Subcutaneous abdominal adipose tissue (tissue), 5 donors: Measurements from ENCODE around the gene ERLIN1.

ENCODE experiments used
- H3K27ac ChIP-seq: one replicate; pipeline ENCODE4 v1.7.0; 2013; ENCODE audit warnings: low read depth, mild to moderate bottlenecking, inconsistent platforms, low read length, moderate library complexity
- H3K27me3 ChIP-seq, 5 donors: one replicate each; pipeline ENCODE4 v1.7.0; 2013; ENCODE audit warnings: low read length in 5 of 5, inconsistent platforms in 1 of 5; ENCODE audit not compliant: control insufficient read depth in 5 of 5, insufficient read depth in 4 of 5
- H3K36me3 ChIP-seq, 5 donors: one replicate each; pipeline ENCODE4 v1.7.0; 2013; ENCODE audit warnings: low read length in 5 of 5; ENCODE audit not compliant: control insufficient read depth in 5 of 5, insufficient read depth in 5 of 5
- H3K4me1 ChIP-seq, 5 donors: one replicate each; pipeline ENCODE4 v1.7.0; 2013; ENCODE audit warnings: low read length in 5 of 5, mild to moderate bottlenecking in 3 of 5, moderate library complexity in 1 of 5; ENCODE audit not compliant: control insufficient read depth in 5 of 5, insufficient read depth in 5 of 5
- H3K4me3 ChIP-seq, 5 donors: one replicate each; pipeline ENCODE4 v1.7.0; 2013; ENCODE audit warnings: low read length in 5 of 5, low read depth in 1 of 5
- H3K9ac ChIP-seq, 5 donors: one replicate each; pipeline ENCODE4 v1.7.0; 2013; ENCODE audit warnings: low read length in 5 of 5, mild to moderate bottlenecking in 4 of 5, moderate library complexity in 3 of 5
- H3K9me3 ChIP-seq, 5 donors: one replicate each; pipeline ENCODE4 v1.7.0; 2013; ENCODE audit warnings: low read length in 5 of 5; ENCODE audit not compliant: control insufficient read depth in 5 of 5
- donor health status: healthy.
- donor health status: healthy.
- donor health status: healthy.
- donor health status: healthy.
- donor health status: healthy.

ERLIN1 gene

GRCh38 chr10:100101192-100102076 lies 84.4 kb downstream of the ERLIN1 start:
- Histone ChIP-seq H3K4me3 (no peak overlapping the region), H3K27ac (no peak overlapping the region), H3K9ac (no peak overlapping the region), H3K9me3 (peaks cover 0 to 14% (median 3%) of the 10 kb centered on the region in 5 donors), H3K36me3 (no peaks in the 10 kb centered on the region), H3K27me3 (peaks cover 0 to 6% (median 3%) of the 10 kb centered on the region in 5 donors), H3K4me1 (no peaks in the 10 kb centered on the region)

DNA sequence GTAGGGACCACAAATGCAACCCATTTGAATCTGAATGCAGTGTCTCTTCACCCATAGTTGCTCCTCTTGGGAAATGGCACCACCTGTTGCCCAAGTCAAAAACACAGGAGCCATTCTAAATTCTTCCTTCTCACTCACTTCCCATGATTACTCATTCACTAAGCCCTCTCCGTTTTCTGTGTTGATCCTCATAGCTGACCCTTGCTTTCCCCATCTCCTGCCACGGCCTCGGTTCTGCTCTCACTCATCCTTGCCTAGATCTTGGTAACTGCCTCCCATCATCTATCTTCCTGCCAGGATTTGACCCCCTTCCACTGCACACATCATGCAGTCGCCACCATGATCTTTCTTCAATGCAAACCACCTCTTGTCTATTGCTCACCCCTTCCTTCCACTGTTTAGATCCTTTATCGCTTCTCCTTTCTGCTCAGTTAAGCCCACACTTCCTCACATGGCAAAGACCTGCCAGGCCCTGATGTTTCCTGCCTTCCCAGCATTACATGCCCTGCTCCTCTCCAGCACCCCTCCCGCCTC lies 85.1 kb downstream of the ERLIN1 start:
- Histone ChIP-seq H3K36me3 (no peaks in the 10 kb centered on the region), H3K27me3 (peaks cover 0 to 6% (median 3%) of the 10 kb centered on the region in 5 donors), H3K27ac (no peak overlapping the region), H3K4me3 (no peak overlapping the region), H3K9me3 (peaks cover 0 to 14% (median 3%) of the 10 kb centered on the region in 5 donors), H3K9ac (no peak overlapping the region), H3K4me1 (no peaks in the 10 kb centered on the region)
